Uterine smooth muscle cell (primary cell): ENCODE results near the gene UBAP2. TPM values are rescaled to one million over a fixed set of nuclear protein-coding genes. Genes with fewer than 3 reads are reported as not detected.

ENCODE experiments used
- total RNA-seq: library from RNA; depleted of rRNA; stranded (reverse); fragments of >200 nt; gene quantifications from 2 replicates; pipeline ENCODE4 v1.2.3, GENCODE V29; 2014

Gene UBAP2, protein sequence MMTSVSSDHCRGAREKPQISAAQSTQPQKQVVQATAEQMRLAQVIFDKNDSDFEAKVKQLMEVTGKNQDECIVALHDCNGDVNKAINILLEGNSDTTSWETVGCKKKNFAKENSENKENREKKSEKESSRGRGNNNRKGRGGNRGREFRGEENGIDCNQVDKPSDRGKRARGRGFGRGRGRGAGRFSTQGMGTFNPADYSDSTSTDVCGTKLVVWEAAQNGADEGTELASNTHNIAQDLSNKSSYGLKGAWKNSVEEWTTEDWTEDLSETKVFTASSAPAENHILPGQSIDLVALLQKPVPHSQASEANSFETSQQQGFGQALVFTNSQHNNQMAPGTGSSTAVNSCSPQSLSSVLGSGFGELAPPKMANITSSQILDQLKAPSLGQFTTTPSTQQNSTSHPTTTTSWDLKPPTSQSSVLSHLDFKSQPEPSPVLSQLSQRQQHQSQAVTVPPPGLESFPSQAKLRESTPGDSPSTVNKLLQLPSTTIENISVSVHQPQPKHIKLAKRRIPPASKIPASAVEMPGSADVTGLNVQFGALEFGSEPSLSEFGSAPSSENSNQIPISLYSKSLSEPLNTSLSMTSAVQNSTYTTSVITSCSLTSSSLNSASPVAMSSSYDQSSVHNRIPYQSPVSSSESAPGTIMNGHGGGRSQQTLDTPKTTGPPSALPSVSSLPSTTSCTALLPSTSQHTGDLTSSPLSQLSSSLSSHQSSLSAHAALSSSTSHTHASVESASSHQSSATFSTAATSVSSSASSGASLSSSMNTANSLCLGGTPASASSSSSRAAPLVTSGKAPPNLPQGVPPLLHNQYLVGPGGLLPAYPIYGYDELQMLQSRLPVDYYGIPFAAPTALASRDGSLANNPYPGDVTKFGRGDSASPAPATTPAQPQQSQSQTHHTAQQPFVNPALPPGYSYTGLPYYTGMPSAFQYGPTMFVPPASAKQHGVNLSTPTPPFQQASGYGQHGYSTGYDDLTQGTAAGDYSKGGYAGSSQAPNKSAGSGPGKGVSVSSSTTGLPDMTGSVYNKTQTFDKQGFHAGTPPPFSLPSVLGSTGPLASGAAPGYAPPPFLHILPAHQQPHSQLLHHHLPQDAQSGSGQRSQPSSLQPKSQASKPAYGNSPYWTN
- total RNA-seq, result 16.9 and 19.6 TPM in 2 replicates

DNA sequence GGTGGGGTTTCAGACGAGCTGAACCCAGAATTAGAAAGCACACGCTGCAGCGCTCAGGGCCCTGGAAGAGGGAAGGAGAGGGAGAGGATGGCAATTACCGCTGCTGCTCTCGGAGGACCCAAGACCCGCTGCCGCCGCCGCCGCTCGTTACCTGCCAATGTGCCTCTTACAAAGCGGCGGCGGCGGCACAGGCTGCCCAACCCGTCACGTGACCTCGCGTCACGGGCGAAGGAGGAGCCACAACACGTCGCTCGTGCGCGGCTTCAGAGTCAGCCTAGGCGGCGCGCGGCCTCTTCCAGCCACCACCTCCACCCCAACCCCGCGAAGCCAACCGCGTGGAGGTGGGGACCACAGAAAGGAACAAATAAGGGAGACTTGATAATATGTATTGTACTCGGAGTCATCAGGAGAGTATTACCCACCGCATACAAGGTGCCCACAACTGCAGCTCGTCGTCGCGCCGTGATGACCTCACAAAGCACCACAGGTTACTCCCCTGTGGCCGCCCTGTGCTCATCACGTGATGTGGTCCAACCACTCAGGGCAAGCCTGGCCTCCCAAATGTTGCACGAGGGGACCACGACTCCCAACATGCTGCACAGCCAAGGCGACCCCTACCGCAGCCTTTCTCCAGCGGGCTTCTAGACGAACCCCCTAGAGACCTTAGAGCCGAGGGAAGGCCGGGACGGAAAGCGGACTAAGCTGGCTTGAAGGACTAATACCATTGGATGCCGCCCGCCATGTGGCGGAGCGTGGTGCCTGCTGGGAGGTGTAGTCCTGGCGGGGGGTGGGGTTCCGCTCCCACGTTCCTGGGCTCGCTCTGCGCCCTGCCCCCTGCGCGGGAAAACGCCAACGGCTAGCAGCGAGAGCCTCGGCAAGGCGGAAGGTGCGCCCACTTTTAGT, at the start of gene UBAP2:
UBAP2 (minus strand) TSS at position 161 of the 903 bp plus-strand sequence. CDS start 31,739 bp downstream, outside the sequence.

Other genes starting within 250 kb of the UBAP2 start
- gene UBE2R2, start 231.7 kb downstream of the UBAP2 start, total RNA-seq, result 19.0 and 19.1 TPM in 2 replicates
- gene DCAF12, start 77.8 kb upstream of the UBAP2 start, total RNA-seq, result 10.5 and 12.3 TPM in 2 replicates
- 28.6 and 33.0 TPM in 2 replicates for gene UBAP1, start 130.2 kb upstream of the UBAP2 start, total RNA-seq